Rectal smooth muscle tissue (tissue), 1 donor: ENCODE measurements around the gene DNASE1.
A peak's percentile ranks its signal among the peaks of the same experiment; 100 is the strongest.

ENCODE experiments used
- H3K27ac ChIP-seq: one replicate; pipeline ENCODE4 v1.7.0; 2013; ENCODE audit warnings: low read depth, low read length, inconsistent platforms
- H3K27me3 ChIP-seq: one replicate; pipeline ENCODE4 v1.7.0; 2013; ENCODE audit warnings: low read length; ENCODE audit not compliant: control insufficient read depth, insufficient read depth
- H3K36me3 ChIP-seq: one replicate; pipeline ENCODE4 v1.7.0; 2013; ENCODE audit warnings: low read length; ENCODE audit not compliant: control insufficient read depth, insufficient read depth
- H3K4me1 ChIP-seq: one replicate; pipeline ENCODE4 v1.7.0; 2013; ENCODE audit warnings: low read length; ENCODE audit not compliant: control insufficient read depth, insufficient read depth
- H3K4me3 ChIP-seq: one replicate; pipeline ENCODE4 v1.7.0; 2013; ENCODE audit warnings: low read length
- H3K9ac ChIP-seq: one replicate; pipeline ENCODE4 v1.7.0; 2013; ENCODE audit warnings: low read length

DNASE1 gene

DNA sequence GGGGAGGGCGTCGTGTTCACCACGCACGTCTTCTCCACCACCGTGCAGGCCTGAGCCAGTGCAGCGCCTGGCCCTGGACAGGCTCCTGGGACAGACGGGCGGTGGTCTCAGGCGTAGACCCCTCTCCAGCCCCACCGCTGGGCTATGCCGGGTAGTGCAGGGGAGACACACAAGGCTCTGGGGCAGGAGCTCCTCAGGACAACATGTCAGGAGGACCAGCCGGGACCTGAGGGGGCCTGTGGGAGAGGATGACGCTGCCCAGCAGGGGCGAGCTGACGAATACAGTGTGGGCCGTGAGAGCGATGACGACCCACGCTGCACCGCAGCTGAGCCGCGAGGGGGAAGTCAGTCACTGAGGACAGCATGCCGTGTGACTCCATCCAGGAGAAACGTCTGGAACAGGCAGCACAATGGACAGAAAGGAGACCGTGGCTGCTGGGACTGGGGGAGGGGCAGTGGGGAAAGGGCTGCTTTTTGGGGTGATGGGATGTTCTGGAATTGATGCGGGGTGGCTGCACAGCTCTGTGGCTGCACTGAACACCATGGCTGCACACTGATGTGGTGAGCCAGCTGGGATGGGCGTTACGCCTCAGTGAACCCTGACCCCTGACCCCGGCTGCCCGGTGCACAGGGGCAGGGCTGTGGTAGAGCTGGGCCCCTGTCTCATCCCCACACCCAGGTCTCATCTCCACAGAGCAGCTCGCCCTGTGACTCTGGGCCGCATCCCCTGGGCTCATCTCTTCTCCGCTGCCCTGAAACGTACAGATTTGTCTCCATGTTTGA, 20.2 kb downstream of the DNASE1 start:
- Histone ChIP-seq H3K4me1 (no peaks in the 10 kb centered on the region), H3K4me3 (no peak overlapping the region), H3K27ac (no peak overlapping the region), H3K9ac (no peak overlapping the region), H3K36me3 (peaks cover 24% of the 10 kb centered on the region), H3K27me3 (no peaks in the 10 kb centered on the region)

GRCh38 chr16:3675601-3676130, 21.2 kb downstream of the DNASE1 start:
- Histone ChIP-seq H3K4me3 (no peak overlapping the region), H3K27ac (no peak overlapping the region), H3K9ac (no peak overlapping the region), H3K27me3 (no peaks in the 10 kb centered on the region), H3K4me1 (no peaks in the 10 kb centered on the region), H3K36me3 (peaks cover 24% of the 10 kb centered on the region)

DNA sequence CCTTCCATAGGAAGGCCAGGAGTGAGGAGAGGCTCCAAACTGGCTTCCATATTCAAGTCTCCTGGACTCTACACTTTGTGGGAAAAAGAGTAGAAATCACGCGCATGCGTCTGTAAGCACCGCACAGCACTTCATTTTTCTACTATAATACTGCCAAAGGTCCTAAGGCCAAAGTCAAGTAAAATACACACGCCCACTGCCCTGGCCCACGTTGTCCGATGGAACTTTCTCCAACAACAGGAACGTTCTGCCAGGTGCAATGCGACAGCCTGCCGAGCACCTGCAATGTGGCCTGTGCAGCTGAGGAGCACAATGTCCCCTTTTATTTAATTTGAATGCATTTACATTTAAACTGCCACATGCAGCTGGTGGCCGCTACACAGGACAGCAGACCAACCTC, 23.5 kb downstream of the DNASE1 start:
- no peaks in the 10 kb centered on the region for H3K27me3 ChIP-seq
- no peak overlapping the region for H3K4me3 ChIP-seq
- no peaks in the 10 kb centered on the region for H3K4me1 ChIP-seq
- H3K9ac ChIP-seq, result no peak overlapping the region
- H3K27ac ChIP-seq, result no peak overlapping the region
- peaks cover 20% of the 10 kb centered on the region for H3K36me3 ChIP-seq

DNA sequence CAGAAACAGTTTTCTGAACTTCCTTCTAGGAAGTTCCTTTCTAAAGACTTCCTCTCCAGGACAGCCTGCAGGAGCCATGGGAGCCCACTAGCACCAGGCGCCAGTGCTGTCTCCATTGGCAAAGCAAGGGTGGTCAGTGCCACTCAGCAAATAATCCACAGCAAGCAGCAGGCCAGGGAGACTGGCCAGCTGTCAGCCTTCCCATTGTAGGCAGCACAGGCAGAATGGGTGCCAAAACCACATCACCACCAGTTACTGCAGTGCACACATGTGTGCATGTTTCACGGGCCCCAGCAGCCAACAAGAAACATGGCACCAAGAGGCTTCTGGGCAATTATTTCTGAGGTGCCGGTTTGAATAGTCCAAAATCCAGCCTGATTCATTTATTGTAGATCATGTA, 26.7 kb downstream of the DNASE1 start:
- no peak overlapping the region for H3K27ac ChIP-seq
- H3K4me1 ChIP-seq, result no peaks in the 10 kb centered on the region
- H3K27me3 ChIP-seq, result no peaks in the 10 kb centered on the region
- no peak overlapping the region for H3K4me3 ChIP-seq
- peaks cover 25% of the 10 kb centered on the region for H3K36me3 ChIP-seq
- no peak overlapping the region for H3K9ac ChIP-seq

- no peak overlapping the region for H3K9ac ChIP-seq
- no peaks in the 10 kb centered on the region for H3K27me3 ChIP-seq
- H3K36me3 ChIP-seq, result peaks cover 14% of the 10 kb centered on the region
- H3K4me1 ChIP-seq, result peaks cover 11% of the 10 kb centered on the region
- H3K4me3 ChIP-seq, result no peak overlapping the region
- no peak overlapping the region for H3K27ac ChIP-seq
Observed at GRCh38 chr16:3687021-3687420, 32.5 kb downstream of the DNASE1 start.

DNA sequence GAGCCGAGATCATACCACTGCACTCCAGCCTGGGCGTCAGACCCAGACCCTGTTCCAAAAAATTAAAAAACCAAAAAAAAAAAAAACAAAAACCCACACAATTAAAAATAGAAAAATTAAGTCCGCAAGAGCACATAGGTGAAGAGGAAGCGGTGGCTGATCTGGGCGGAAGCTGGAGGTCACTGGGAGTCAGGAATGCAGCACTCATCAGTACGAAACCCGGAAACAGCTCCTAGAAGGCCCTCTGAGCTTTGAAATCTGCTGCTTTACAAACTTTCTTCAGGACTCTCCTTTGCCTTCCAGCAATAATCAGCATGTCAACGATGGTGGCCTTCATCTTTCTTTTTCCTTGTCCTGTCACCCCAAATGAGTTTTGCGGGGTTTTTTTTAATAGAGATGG, 33.3 kb downstream of the DNASE1 start:
- Histone ChIP-seq H3K27ac (no peak overlapping the region), H3K4me1 (peaks cover 11% of the 10 kb centered on the region), H3K27me3 (no peaks in the 10 kb centered on the region), H3K9ac (no peak overlapping the region), H3K4me3 (no peak overlapping the region), H3K36me3 (peaks cover 14% of the 10 kb centered on the region)

DNA sequence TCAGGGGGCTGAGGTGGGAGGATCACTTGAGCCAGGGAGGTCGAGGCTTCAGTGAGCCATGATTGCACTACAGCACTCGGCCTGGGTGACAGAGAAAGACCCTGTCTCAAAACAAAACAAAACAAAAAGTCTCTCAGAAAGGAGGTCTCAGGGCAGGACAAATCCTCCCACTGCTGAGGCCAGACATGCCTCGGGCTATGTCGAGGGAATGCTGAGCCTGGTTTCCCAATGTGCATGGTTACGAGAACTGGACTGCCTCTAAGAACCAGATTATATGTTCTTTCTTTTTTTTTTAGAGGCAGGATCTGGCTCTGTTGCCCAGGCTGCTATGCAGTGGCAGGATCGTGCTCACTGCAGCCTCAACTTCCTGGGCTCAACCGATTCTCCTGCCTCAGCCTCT, 35.2 kb downstream of the DNASE1 start:
- Histone ChIP-seq H3K4me1 (peaks cover 11% of the 10 kb centered on the region), H3K9ac (no peak overlapping the region), H3K4me3 (no peak overlapping the region), H3K27me3 (no peaks in the 10 kb centered on the region), H3K27ac (no peak overlapping the region), H3K36me3 (peaks cover 14% of the 10 kb centered on the region)

DNA sequence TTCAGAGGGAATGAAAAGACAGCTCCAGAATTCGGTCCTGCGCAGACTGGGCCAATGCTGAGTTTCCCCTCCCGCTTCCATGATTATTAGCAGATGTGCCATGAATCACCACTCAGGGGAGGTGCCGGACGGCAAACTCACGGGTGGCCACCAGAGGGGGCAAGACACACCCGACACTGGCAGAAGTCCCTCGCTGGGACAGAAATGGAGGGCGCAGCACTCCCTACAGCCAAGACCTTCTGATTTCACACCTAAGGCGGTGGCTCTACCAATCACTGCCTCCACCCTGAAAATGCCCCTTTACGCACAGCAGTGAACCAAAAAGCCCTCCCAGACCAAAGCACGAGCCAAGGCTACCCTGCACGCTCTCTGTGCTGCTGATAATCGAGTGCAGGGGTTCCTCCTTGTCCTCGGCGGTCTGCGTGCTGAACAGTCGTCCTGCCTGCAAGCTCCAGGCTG, 36.0 kb downstream of the DNASE1 start:
- Histone ChIP-seq H3K27me3 (no peaks in the 10 kb centered on the region), H3K9ac (no peak overlapping the region), H3K36me3 (peaks cover 9% of the 10 kb centered on the region), H3K27ac (peak overlapping the region; percentile 48), H3K4me1 (peaks cover 11% of the 10 kb centered on the region), H3K4me3 (peak overlapping the region; percentile 48)

DNA sequence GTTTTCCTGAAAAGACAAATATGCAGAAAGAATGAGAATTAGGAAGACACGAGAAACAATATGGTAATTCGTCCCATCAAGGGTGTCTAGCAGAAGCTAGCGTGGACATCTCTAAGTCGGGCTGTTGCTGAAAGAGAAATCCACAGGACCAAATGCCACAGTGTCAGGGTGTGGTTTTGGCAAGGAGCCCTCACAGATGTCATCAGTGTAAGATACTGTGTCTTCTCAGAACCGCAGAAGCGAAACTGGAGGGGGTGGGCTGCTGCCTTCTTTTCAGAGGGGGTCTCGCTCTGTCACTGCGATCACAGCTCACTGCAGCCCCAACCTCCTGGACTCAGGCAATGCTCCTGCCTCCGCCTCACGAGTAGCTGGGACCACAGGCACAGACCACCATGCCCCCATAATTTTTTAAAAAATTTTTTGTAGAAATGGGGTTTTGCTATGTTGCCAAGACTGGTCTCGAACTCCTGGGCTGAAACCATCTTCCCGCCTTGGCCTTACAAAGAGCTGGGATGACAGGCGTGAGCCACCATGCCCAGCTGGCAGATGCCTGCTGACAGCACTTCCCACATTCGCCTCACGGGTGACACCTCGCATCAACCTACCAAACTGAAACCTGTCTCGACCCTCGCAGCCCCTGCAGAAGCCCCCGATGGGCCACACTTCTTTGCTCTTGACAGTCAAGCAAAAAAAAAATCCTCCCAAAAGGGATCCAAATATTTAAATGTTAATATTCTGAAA, 36.7 kb downstream of the DNASE1 start:
- Histone ChIP-seq H3K36me3 (peaks cover 5% of the 10 kb centered on the region), H3K27ac (peak overlapping the region; percentile 48), H3K4me1 (peaks cover 11% of the 10 kb centered on the region), H3K9ac (no peak overlapping the region), H3K4me3 (peak overlapping the region; percentile 48), H3K27me3 (no peaks in the 10 kb centered on the region)

- Histone ChIP-seq H3K9ac (no peak overlapping the region), H3K27me3 (no peaks in the 10 kb centered on the region), H3K4me1 (peaks cover 11% of the 10 kb centered on the region), H3K27ac (no peak overlapping the region), H3K36me3 (peaks cover 4% of the 10 kb centered on the region), H3K4me3 (no peak overlapping the region)
Observed at GRCh38 chr16:3691761-3692160, 37.3 kb downstream of the DNASE1 start.

DNA sequence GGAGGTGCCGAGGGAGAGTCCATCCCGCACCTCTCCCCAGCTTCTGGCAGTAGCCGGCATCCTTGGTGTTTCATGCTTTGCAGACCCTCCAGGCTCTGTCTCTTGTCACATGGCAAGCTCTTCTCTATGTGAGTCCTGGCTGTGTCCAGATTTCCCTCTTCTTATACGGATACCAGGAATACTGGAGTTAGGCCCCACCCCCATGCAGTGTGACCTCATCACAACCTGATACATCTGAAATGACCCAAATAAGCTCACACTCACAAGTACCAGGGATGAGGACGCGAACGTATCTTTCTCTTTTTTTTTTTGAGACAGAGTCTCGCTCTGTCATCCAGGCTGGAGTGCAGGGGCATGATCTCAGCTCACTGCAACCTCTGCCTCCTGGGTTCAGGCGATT, 39.6 kb downstream of the DNASE1 start:
- H3K4me3 ChIP-seq, result no peak overlapping the region
- H3K27me3 ChIP-seq, result no peaks in the 10 kb centered on the region
- H3K4me1 ChIP-seq, result peaks cover 11% of the 10 kb centered on the region
- H3K27ac ChIP-seq, result no peak overlapping the region
- no peaks in the 10 kb centered on the region for H3K36me3 ChIP-seq
- no peak overlapping the region for H3K9ac ChIP-seq

DNA sequence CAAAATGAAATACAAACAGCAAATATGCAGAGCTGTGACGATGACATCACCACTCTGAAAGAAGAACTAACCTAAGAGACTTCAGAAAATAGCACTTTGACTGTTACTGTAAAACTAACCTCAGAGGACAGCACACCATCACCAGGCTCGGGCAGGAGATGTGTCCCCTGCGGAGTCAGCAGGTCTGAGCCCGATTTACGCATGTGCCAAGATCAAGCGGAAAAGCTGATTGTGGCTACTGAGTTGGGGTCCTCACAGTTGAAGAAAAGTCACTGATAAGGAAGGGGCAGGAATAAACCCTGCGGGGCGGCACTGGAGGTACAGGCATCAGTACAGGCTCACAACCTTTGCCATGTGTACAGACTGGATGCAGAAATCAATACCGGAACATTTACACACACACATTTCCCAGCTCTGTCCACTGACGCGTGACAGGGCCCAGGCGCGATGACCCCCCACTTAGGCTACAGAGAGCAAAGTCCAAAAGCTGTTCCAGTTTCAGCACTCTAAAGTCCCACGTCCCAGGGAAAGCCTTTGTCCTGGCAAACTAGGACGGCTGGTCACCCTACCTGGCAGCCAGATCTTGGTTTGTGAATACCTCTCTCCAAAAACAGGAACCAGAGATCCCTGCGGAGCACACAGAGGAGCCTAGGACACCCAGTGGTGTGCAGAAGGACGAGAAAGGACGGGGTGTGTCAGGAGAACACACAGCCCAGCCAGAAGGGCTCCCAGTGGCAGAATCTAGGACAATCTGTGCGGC, 41.3 kb downstream of the DNASE1 start:
- Histone ChIP-seq H3K9ac (no peak overlapping the region), H3K4me1 (peaks cover 4% of the 10 kb centered on the region), H3K4me3 (no peak overlapping the region), H3K36me3 (no peaks in the 10 kb centered on the region), H3K27me3 (no peaks in the 10 kb centered on the region), H3K27ac (no peak overlapping the region)
